Measurements from ENCODE around the gene PON3.
"Not testable (repeated sequence)": the region's sequence is repeated elsewhere in the genome, so short reads cannot be mapped to it uniquely, and the experiment has no call there.

PON3 gene

DNA sequence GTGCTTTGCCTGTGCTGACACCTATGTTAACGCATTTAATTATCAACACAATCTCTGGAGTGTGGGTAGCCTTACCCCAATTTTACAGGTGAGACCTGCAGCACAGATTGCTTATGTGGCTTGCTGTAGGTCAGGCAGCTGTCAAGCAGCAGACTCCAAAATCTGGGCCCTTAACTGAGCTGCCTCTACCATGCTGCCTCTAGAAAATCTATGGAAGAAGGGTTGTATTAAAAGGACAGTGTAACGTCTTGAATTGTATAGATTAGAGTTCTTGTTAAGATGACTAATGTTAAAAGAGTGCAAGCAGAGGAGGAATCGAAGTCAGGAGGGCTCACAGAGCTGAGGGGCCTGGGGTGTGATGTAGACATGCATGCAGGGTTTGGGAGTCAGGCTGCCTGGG, 1.2 kb upstream of the PON3 start:
- no peak overlapping the region for H3K4me3 ChIP-seq (ENCODE audit: low read depth, low read length)
- TF ChIP-seq, protein P1, sequence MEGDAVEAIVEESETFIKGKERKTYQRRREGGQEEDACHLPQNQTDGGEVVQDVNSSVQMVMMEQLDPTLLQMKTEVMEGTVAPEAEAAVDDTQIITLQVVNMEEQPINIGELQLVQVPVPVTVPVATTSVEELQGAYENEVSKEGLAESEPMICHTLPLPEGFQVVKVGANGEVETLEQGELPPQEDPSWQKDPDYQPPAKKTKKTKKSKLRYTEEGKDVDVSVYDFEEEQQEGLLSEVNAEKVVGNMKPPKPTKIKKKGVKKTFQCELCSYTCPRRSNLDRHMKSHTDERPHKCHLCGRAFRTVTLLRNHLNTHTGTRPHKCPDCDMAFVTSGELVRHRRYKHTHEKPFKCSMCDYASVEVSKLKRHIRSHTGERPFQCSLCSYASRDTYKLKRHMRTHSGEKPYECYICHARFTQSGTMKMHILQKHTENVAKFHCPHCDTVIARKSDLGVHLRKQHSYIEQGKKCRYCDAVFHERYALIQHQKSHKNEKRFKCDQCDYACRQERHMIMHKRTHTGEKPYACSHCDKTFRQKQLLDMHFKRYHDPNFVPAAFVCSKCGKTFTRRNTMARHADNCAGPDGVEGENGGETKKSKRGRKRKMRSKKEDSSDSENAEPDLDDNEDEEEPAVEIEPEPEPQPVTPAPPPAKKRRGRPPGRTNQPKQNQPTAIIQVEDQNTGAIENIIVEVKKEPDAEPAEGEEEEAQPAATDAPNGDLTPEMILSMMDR (IDR thresholded peaks at IDR 0.05; ENCODE audit: low read depth, low read length) = no peak

- TF ChIP-seq, protein P1 (IDR thresholded peaks at IDR 0.05; ENCODE audit: low read depth, low read length) = no peak
- no peak overlapping the region for H3K4me3 ChIP-seq (ENCODE audit: low read depth, low read length)
Observed at GRCh38 chr7:95395755-95396135, 430 bp downstream of the PON3 start.

DNA sequence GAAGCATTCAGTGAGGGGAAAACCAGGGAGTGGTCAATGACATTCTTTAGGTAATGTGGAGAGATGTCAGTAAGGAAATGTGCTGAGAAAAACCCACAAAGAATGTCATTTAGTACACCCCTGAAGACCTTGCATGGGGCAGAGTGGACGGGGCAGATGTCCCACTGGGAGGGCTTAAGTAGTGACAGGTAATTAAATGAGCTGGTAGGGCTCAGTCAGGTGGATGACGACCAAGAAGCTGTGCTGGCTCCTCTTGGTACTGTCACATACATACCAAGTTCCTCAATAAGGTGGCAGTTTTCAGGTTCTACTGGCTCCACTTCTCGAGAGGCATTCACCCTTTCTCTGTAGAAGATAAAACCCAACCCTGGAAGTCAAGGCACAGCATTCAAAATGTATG, 1.8 kb downstream of the PON3 start:
- TF ChIP-seq, protein P1 (IDR thresholded peaks at IDR 0.05; ENCODE audit: low read depth, low read length) = no peak
- no peak overlapping the region for H3K4me3 ChIP-seq (ENCODE audit: low read depth, low read length)

GRCh38 chr7:95391761-95392160, 4.4 kb downstream of the PON3 start:
- TF ChIP-seq, protein P1 (IDR thresholded peaks at IDR 0.05; ENCODE audit: low read depth, low read length) = no peak
- no peak overlapping the region for H3K4me3 ChIP-seq (ENCODE audit: low read depth, low read length)

GRCh38 chr7:95389516-95389915, 6.7 kb downstream of the PON3 start:
- H3K4me3 ChIP-seq (ENCODE audit: low read depth, low read length) = no peak overlapping the region
- TF ChIP-seq, protein P1 (IDR thresholded peaks at IDR 0.05; ENCODE audit: low read depth, low read length) = no peak

GRCh38 chr7:95379457-95379856, 16.7 kb downstream of the PON3 start:
- H3K4me3 ChIP-seq (ENCODE audit: low read depth, low read length) = not testable (repeated sequence)

DNA sequence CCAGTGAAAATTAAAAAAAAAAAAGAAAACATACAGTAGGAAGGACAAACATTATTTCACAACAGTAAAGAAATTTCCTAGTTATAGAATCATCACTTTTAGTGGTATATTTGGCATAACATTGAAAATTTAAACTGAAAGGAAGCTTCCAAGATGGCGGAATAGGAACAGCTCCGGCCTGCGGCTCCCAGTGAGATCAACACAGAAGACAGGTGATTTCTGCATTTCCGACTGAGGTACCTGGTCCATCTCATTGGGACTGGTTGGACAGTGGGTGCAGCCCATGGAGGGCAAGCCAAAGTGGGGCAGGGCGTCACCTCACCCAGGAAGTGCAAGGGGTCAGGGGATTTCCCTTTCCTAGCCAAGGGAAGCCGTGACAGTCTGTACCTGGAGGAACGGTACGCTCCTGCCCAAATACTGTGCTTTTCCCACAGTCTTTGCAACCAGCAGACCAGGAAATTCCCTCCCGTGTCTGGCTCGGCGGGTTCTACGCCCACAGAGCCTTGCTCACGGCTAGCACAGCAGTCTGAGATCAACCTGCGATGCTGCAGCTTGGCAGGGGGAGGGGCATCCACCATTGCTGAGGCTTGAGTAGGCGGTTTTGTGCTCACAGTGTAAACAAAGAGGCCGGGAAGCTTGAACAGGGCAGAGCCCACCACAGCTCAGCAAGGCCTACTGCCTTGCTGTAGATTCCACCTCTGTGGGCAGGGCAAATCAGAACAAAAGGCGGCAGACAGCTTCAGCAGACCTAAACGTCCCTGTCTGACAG, 19.4 kb downstream of the PON3 start:
- TF ChIP-seq, protein P1 (IDR thresholded peaks at IDR 0.05; ENCODE audit: low read depth, low read length) = no peak
- H3K4me3 ChIP-seq (ENCODE audit: low read depth, low read length) = no peak overlapping the region
